HuH-7.5 (cell line): Measurements from ENCODE around the gene ANXA10.
"Not testable (repeated sequence)": the region's sequence is repeated elsewhere in the genome, so short reads cannot be mapped to it uniquely, and the experiment has no call there.

Source experiments
- DNase-seq: peaks from one replicate; pipeline ENCODE4 v3.0.0; 2011; ENCODE audit warnings: low spot score

ANXA10 gene

GRCh38 chr4:168118116-168118655, 25.8 kb downstream of the ANXA10 start:
- DNase-seq: no peak

GRCh38 chr4:168119100-168119499, 26.8 kb downstream of the ANXA10 start:
- no peak for DNase-seq

- DNase-seq: no peak
These were observed 27.6 kb downstream of the ANXA10 start for GRCh38 chr4:168119890-168120289.

- DNase-seq: no peak
These were observed 28.5 kb downstream of the ANXA10 start for GRCh38 chr4:168120811-168121210.

- DNase-seq: no peak
These were observed 31.8 kb downstream of the ANXA10 start for GRCh38 chr4:168124008-168124641.

GRCh38 chr4:168126952-168127351, 34.6 kb downstream of the ANXA10 start:
- no peak for DNase-seq

GRCh38 chr4:168128601-168129000, 36.3 kb downstream of the ANXA10 start:
- no peak for DNase-seq

GRCh38 chr4:168129046-168129772, 36.9 kb downstream of the ANXA10 start:
- DNase-seq: no peak

GRCh38 chr4:168129802-168130201, 37.5 kb downstream of the ANXA10 start:
- DNase-seq: no peak

GRCh38 chr4:168131196-168131595, 38.9 kb downstream of the ANXA10 start:
- DNase-seq: no peak

GRCh38 chr4:168134651-168135050, 42.3 kb downstream of the ANXA10 start:
- no peak for DNase-seq

- DNase-seq: not testable (repeated sequence)
These were observed 43.5 kb downstream of the ANXA10 start for GRCh38 chr4:168135860-168136259.

GRCh38 chr4:168137695-168138094, 45.4 kb downstream of the ANXA10 start:
- DNase-seq: not testable (repeated sequence)

- no peak for DNase-seq
These were observed 45.8 kb downstream of the ANXA10 start for GRCh38 chr4:168138143-168138542.

GRCh38 chr4:168139336-168139735, 47.0 kb downstream of the ANXA10 start:
- DNase-seq: no peak

- no peak for DNase-seq
These were observed 49.4 kb downstream of the ANXA10 start for GRCh38 chr4:168141733-168142132.

GRCh38 chr4:168143601-168144000, 51.3 kb downstream of the ANXA10 start:
- DNase-seq: no peak

GRCh38 chr4:168150420-168151050, 58.2 kb downstream of the ANXA10 start:
- DNase-seq: no peak

- no peak for DNase-seq
These were observed 59.0 kb downstream of the ANXA10 start for GRCh38 chr4:168151327-168151726.

- no peak for DNase-seq
These were observed 60.6 kb downstream of the ANXA10 start for GRCh38 chr4:168152837-168153500.

- no peak for DNase-seq
These were observed 61.5 kb downstream of the ANXA10 start for GRCh38 chr4:168153596-168154440.
